ENCODE data around the gene C3orf80.

DNA sequence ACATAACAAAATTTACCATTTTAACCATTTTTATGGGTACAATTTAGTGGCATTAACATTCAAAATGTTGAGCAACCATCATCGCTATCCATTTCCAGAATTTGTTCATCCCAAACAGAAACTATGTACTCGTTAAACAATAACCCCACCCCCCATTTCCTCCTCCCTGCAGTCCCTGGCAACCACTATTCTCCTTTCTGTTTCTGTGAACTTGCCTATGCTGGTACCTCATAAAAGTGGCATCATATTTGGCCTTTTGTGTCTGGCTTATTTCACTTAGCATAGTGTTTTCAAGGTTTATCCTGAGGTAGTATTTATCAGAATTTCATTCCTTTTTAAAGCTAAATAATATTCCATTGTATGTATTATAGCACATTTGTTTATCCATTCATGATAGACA is 32.4 kb downstream of the C3orf80 start:
- TF ChIP-seq, protein P1, sequence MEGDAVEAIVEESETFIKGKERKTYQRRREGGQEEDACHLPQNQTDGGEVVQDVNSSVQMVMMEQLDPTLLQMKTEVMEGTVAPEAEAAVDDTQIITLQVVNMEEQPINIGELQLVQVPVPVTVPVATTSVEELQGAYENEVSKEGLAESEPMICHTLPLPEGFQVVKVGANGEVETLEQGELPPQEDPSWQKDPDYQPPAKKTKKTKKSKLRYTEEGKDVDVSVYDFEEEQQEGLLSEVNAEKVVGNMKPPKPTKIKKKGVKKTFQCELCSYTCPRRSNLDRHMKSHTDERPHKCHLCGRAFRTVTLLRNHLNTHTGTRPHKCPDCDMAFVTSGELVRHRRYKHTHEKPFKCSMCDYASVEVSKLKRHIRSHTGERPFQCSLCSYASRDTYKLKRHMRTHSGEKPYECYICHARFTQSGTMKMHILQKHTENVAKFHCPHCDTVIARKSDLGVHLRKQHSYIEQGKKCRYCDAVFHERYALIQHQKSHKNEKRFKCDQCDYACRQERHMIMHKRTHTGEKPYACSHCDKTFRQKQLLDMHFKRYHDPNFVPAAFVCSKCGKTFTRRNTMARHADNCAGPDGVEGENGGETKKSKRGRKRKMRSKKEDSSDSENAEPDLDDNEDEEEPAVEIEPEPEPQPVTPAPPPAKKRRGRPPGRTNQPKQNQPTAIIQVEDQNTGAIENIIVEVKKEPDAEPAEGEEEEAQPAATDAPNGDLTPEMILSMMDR (IDR thresholded peaks at IDR 0.05; ENCODE audit: insufficient read depth, low read length): no peak
- TF ChIP-seq POLR2AphosphoS5 (IDR thresholded peaks at IDR 0.05; ENCODE audit: low read depth): no peak

All from HL-60 (cell line).